Measurements from ENCODE around the gene ARMC12. TPM values are rescaled to one million over a fixed set of nuclear protein-coding genes. Genes with fewer than 3 reads are reported as not detected.

ARMC12 gene
- total RNA-seq, 2 donors from 2014 or later: 0.57 to 0.93 TPM

DNA sequence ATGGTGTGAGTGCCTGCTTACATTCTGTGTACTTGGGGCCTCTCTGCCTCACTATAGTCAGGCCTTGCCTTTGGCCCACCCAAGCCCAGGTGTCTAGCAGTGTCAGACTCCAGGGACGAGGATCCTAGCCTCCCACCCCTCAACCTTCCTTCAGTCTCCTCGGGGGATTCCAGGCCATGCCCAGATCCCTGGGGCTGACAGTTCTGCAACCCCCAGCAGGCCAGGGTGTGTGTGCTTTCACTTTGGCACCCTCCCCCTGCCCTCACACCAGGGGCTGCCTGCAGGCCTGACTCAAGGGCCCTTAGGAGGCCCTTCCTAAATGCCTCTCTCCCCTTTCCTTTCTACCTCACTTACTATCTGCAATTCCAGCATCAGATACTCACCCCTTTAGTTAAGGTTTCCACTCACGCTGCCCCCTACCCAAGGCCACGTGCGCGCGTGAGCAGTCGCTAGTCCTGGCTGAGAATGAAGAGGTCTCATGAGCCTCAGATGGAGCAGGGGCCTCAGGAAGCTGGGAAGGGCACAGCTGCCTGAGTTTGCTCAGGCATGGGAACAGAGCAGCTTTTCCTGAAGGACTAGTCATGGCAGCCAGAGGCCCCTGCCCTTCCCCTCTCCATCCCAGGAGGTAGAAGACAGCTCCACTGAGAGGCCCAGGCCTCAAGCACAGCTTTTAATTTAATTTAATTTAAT lies 61.1 kb downstream of the ARMC12 start:
- H3K9ac ChIP-seq (ENCODE audit: extremely low read depth, low read length, poor library complexity, severe bottlenecking): no peak overlapping the region
- peak; percentile 67 for DNase-seq
- H3K4me1 Mint-ChIP-seq: peaks cover 7% of the 10 kb centered on the region
- peak overlapping the region; percentile 37 for H3K27ac Mint-ChIP-seq
- H3K27me3 ChIP-seq (ENCODE audit: control insufficient read depth, insufficient read depth, low read length, poor library complexity, severe bottlenecking): no peaks in the 10 kb centered on the region
- H3K4me1 ChIP-seq (ENCODE audit: control insufficient read depth, insufficient read depth, low read length): no peaks in the 10 kb centered on the region
- no peak overlapping the region for H3K27ac ChIP-seq (ENCODE audit: low read depth, low read length)
- no peaks in the 10 kb centered on the region for H3K9me3 ChIP-seq (ENCODE audit: control insufficient read depth, low read length)
- H3K36me3 Mint-ChIP-seq (ENCODE audit: low read depth): no peaks in the 10 kb centered on the region
- H3K27me3 Mint-ChIP-seq (ENCODE audit: insufficient read depth): peaks cover 2% of the 10 kb centered on the region
- WGBS, 2 experiments (ENCODE audit: insufficient coverage in 1 of 2, insufficient read length in 1 of 2): 78 to 88% methylated on average over 7 to 8 of the region's 8 CpGs
- no peak overlapping the region for H3K4me3 Mint-ChIP-seq
- no peaks in the 10 kb centered on the region for H3K9me3 Mint-ChIP-seq
- TF ChIP-seq, protein P1, sequence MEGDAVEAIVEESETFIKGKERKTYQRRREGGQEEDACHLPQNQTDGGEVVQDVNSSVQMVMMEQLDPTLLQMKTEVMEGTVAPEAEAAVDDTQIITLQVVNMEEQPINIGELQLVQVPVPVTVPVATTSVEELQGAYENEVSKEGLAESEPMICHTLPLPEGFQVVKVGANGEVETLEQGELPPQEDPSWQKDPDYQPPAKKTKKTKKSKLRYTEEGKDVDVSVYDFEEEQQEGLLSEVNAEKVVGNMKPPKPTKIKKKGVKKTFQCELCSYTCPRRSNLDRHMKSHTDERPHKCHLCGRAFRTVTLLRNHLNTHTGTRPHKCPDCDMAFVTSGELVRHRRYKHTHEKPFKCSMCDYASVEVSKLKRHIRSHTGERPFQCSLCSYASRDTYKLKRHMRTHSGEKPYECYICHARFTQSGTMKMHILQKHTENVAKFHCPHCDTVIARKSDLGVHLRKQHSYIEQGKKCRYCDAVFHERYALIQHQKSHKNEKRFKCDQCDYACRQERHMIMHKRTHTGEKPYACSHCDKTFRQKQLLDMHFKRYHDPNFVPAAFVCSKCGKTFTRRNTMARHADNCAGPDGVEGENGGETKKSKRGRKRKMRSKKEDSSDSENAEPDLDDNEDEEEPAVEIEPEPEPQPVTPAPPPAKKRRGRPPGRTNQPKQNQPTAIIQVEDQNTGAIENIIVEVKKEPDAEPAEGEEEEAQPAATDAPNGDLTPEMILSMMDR (conservative IDR thresholded peaks at IDR 0.05): no peak
- no peak overlapping the region for H3K4me3 ChIP-seq (ENCODE audit: low read length)
- H3K36me3 ChIP-seq (ENCODE audit: control insufficient read depth, insufficient read depth, low read length): no peaks in the 10 kb centered on the region

Other genes starting within 250 kb of the ARMC12 start
- gene TEAD3, start 240.0 kb upstream of the ARMC12 start, total RNA-seq: 10 to 100 TPM; 22.7 to 29.2 TPM
- 1 to 10 TPM in 1 of 2 donors, under 1 TPM in 1; 0.29 to 4.0 TPM for gene TULP1, start 224.1 kb upstream of the ARMC12 start, total RNA-seq
- 10 to 100 TPM; 27.0 to 53.3 TPM for gene FKBP5, start 48.1 kb upstream of the ARMC12 start, total RNA-seq
- gene CLPSL2, start 39.6 kb downstream of the ARMC12 start, total RNA-seq: 1 to 10 TPM; 1.1 to 2.1 TPM
- not detected for gene CLPSL1, start 44.0 kb downstream of the ARMC12 start, total RNA-seq
- not detected for gene CLPS, start 60.3 kb downstream of the ARMC12 start, total RNA-seq
- gene LHFPL5, start 68.3 kb downstream of the ARMC12 start, total RNA-seq: not detected
- 10 to 100 TPM; 86.2 to 98.5 TPM for gene SRPK1, start 184.1 kb downstream of the ARMC12 start, total RNA-seq

Data from endodermal cell (in vitro differentiated cells).